ENCODE data around the gene OR5M11.
"Not testable (repeated sequence)": the region's sequence is repeated elsewhere in the genome, so short reads cannot be mapped to it uniquely, and the experiment has no call there.

Gene OR5M11

DNA sequence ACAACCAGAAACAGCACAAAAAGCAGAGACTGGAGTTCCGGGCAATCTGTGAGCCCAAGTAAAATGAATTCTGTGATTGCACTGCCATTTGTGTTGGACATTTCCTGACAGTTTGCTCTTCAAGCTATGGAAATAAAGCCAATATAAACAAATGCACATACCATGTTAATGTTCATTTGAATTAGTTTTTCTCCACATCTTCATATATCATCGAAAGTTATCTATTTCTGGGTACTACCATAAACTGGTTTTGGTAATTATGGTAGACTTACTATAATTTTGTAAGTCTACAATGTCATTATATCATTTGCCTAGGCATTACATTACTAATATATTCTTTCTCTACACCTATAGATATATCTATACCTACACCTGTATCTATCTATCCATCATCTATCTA, at the start of gene OR5M11:
Gene OR5M11, minus strand, starts transcription at position 101 of the 400 bp plus-strand sequence. Its CDS starts 0 bp downstream, at position 101.
- no peak within 1 kb of the TSS for H3K27ac ChIP-seq
- TF ChIP-seq, protein P1, sequence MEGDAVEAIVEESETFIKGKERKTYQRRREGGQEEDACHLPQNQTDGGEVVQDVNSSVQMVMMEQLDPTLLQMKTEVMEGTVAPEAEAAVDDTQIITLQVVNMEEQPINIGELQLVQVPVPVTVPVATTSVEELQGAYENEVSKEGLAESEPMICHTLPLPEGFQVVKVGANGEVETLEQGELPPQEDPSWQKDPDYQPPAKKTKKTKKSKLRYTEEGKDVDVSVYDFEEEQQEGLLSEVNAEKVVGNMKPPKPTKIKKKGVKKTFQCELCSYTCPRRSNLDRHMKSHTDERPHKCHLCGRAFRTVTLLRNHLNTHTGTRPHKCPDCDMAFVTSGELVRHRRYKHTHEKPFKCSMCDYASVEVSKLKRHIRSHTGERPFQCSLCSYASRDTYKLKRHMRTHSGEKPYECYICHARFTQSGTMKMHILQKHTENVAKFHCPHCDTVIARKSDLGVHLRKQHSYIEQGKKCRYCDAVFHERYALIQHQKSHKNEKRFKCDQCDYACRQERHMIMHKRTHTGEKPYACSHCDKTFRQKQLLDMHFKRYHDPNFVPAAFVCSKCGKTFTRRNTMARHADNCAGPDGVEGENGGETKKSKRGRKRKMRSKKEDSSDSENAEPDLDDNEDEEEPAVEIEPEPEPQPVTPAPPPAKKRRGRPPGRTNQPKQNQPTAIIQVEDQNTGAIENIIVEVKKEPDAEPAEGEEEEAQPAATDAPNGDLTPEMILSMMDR (IDR thresholded peaks at IDR 0.05) = no peak
- no peak for TF ChIP-seq ZFX (IDR thresholded peaks at IDR 0.05; ENCODE audit: borderline replicate concordance)

DNA sequence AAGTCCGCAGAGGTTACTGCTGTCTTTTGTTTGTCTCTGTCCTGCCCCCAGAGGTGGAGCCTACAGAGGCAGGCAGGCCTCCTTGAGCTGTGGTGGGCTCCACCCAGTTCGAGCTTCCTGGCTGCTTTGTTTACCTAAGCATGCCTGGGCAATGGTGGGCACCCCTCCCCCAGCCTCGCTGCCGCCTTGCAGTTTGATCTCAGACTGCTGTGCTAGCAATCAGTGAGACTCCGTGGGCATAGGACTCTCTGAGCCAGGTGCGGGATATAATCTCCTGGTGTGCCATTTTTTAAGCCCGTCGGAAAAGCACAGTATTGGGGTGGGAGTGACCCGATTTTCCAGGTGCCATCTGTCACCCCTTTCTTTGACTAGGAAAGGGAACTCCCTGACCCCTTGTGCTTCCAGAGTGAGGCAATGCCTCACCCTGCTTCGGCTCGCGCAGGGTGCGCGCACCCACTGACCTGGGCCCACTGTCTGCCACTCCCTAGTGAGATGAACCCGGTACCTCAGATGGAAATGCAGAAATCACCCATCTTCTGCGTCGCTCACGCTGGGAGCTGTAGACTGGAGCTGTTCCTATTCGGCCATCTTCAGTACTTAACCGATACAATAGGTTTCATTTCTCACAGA, 49.1 kb upstream of the OR5M11 start:
- H3K27ac ChIP-seq = not testable (repeated sequence)

DNA sequence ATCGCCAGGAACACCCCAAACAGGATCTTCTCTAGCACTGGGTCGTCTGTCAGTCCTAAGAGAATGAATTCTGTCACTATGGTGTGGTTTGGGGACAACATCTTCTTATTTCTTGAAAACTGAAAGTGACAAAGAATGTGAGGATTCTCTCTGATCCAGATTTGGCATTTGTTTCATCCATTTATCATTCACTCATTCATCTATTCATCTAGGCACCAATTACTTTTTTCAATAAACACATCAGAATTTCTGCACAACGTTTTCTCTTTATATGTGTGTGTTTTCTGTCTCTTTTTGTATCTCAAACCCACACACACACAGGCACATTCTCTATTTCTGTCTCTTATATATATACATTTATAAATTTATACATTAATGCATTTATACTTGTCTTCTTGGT, 34.6 kb upstream of the OR5M11 start, which contains the start of gene OR5M10:
Gene OR5M10, minus strand, starts transcription at position 101 of the 400 bp plus-strand sequence. Its CDS starts 0 bp downstream, at position 101.
- TF ChIP-seq ZFX (IDR thresholded peaks at IDR 0.05; ENCODE audit: borderline replicate concordance) = no peak
- TF ChIP-seq, protein P1 (IDR thresholded peaks at IDR 0.05) = no peak
- H3K27ac ChIP-seq = no peak within 1 kb of the TSS

DNA sequence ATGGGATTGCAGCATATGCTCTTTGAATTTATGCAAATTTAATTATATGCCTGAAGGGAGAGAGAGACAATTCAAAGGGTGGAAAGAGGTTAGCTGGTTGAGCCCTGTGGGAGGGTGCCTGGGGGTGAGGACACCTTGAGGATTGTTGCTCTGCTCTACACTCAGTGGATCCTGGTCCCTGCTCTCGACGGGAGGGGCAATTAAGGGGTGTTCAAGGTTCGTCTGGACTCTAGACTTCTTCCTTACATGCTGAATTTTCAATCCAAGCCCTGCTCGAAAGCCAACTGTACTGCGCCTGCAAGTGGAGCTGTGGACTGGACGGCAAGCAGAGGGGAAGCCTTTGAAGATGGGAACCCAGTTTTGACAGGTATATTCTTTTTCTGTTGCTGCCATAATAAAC, 15.5 kb upstream of the OR5M11 start:
- no peak for TF ChIP-seq ZFX (IDR thresholded peaks at IDR 0.05; ENCODE audit: borderline replicate concordance)
- TF ChIP-seq, protein P1 (IDR thresholded peaks at IDR 0.05) = no peak

DNA sequence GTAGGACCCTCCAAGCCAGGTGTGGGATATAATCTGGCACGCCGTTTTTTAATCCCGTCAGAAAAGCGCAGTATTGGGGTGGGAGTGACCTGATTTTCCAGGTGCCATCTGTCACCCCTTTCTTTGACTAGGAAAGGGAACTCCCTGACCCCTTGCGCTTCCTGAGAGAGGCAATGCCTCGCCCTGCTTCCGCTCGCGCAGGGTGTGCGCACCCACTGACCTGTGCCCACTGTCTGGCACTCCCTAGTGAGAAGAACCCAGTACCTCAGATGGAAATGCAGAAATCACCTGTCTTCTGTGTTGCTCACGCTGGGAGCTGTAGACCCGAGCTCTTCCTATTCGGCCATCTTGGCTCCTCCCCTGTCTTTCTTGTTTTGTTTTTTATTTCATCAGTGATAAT, 11.6 kb upstream of the OR5M11 start:
- H3K27ac ChIP-seq = not testable (repeated sequence)

More for the DNA sequence above, 15.5 kb upstream of the OR5M11 start:
- H3K27ac ChIP-seq = no peak overlapping the region

DNA sequence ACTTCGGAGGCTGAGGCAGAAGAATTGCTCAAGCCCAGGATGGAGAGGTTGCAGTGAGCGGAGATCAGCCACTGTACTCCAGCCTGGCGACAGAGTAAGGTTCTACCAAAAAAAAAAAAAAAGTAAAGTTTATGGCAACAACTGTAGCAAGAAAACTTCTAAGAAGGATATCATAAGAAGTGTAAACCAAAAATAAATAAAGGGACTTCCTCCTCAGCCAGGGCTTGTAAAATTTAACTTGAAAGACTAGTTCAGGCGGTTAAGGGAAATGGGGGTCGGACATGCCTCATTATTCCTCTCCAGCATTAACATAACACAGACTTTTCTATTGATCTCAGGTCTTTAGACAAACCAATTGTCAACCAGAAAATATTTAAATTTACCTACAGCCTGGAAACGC, 2.5 kb upstream of the OR5M11 start:
- H3K27ac ChIP-seq = no peak overlapping the region
- TF ChIP-seq, protein P1 (IDR thresholded peaks at IDR 0.05) = no peak
- TF ChIP-seq ZFX (IDR thresholded peaks at IDR 0.05; ENCODE audit: borderline replicate concordance) = no peak

DNA sequence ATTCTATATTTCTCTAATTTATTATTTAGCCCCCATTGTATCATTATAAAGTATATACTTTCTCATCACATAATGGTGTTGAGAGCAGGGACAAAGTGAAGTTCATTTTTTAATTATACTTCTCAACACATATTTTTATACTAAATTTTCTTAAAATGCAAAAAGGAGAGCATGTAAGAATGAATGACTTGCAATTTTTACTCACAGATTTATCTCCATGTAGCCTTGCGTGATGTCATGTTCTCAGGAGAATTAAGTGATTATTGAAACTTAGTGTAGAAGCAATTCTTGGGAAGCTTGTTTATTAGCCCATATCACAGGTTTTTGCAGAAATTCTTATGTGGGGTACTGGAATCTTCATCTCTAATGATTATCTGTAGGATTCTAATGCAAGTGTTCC, 682 bp upstream of the OR5M11 start:
- TF ChIP-seq ZFX (IDR thresholded peaks at IDR 0.05; ENCODE audit: borderline replicate concordance) = no peak
- TF ChIP-seq, protein P1 (IDR thresholded peaks at IDR 0.05) = no peak
- H3K27ac ChIP-seq = no peak overlapping the region

DNA sequence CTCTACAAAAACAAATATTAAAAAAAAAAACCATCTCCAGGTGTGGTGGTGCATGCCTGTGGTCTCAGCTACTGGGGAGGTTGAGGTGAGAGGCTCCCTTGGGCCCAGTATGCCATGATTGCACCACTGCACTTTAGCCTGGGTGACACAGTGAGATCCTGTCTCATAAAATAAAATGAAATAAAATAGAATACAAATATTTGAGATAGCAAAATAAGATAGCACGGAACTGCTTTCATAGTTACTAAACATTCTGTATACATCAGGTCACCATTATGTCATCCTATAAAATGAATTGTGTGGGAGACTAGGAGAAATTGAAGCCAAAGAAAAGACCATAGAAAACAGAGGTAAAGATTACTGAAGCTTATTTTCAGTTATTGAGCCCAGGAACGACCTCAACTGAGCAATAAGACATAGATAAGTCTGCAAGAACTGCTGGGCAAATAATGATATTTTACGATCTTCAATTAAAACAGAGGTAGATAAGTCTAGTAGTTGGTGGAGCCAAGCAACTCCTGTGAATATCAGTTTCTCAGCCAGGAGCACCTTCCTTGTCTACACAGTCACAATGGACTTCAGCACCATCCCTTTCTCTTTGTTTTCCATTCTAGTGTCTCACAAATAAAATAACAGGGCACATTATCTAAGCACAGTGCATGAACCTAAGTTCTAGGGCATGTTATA, 9.9 kb downstream of the OR5M11 start:
- TF ChIP-seq, protein P1 (IDR thresholded peaks at IDR 0.05) = no peak
- peak overlapping the region; percentile 41 for H3K27ac ChIP-seq
